SK-N-SH (cell line): ENCODE data around the gene MACO1. TPM values are rescaled to one million over a fixed set of nuclear protein-coding genes. Genes with fewer than 3 reads are reported as not detected.

ENCODE experiments used
- CTCF ChIA-PET: fragments of 300-600, 350-600 bp; formaldehyde crosslinking; extraction: SDS; loops from one replicate; lab custom pipeline; 2021; lab: Yijun Ruan, JAX
- POLR2A ChIA-PET: fragments of 350-600 bp; sonication (Branson Sonifier 250); formaldehyde crosslinking; extraction: SDS; loops from one replicate; lab custom pipeline; 2020; ENCODE audit warnings: antibody characterized with exemption, inconsistent platforms; lab: Yijun Ruan, JAX
- DNase-seq: peaks from one replicate; pipeline ENCODE4 v3.0.0; 2012
- H2AFZ ChIP-seq: fragments of 200-600 bp; sonication (generic); 2 replicates; pipeline ENCODE4 v1.8.1; 2016; ENCODE audit warnings: antibody characterized with exemption, mild to moderate bottlenecking, low read depth
- H3F3A ChIP-seq: fragments of 200-600 bp; sonication (generic); replicated peaks from 2 replicates; pipeline ENCODE3; 2016; ENCODE audit warnings: antibody characterized with exemption, mild to moderate bottlenecking; ENCODE audit not compliant: insufficient read depth
- H3K27ac ChIP-seq, 2 experiments: fragments of 200-500 bp in 1 of 2; fragments of 200-600 bp in 1 of 2; sonication (Bioruptor generic) in 1 of 2; sonication (generic), shearing (Covaris generic) in 1 of 2; 2 replicates each; pipeline versions ENCODE4 v1.5.1 to v1.6.1; 2014 to 2016; ENCODE audit warnings: low read depth in 2 of 2, inconsistent platforms in 1 of 2, low read length in 1 of 2, mild to moderate bottlenecking in 1 of 2, mixed read lengths in 1 of 2
- H3K27me3 ChIP-seq: fragments of 200-600 bp; sonication (generic), shearing (Covaris generic); 2 replicates; pipeline ENCODE4 v1.6.1; 2016; ENCODE audit warnings: mixed run types; ENCODE audit not compliant: insufficient read depth
- H3K36me3 ChIP-seq, 2 experiments: fragments of 200-500 bp in 1 of 2; fragments of 200-600 bp in 1 of 2; sonication (Bioruptor generic) in 1 of 2; sonication (generic) in 1 of 2; replicated peaks in 1 of 2; 2 replicates each; pipeline versions ENCODE3 to v1.5.1; 2014 to 2016; ENCODE audit warnings: low read length in 1 of 2, mild to moderate bottlenecking in 1 of 2; ENCODE audit not compliant: insufficient read depth in 2 of 2, control insufficient read depth in 1 of 2
- H3K4me1 ChIP-seq, 2 experiments: fragments of 200-500 bp in 1 of 2; fragments of 200-600 bp in 1 of 2; sonication (Bioruptor generic) in 1 of 2; sonication (generic), shearing (Covaris generic) in 1 of 2; 2 replicates each; pipeline versions ENCODE4 v1.5.1 to v1.6.1; 2014 to 2016; ENCODE audit warnings: low read depth in 1 of 2, low read length in 1 of 2, mixed run types in 1 of 2; ENCODE audit not compliant: insufficient read depth in 2 of 2, control insufficient read depth in 1 of 2
- H3K4me2 ChIP-seq: fragments of 200-600 bp; sonication (generic), shearing (Covaris generic); 2 replicates; pipeline ENCODE4 v1.6.1; 2017; ENCODE audit warnings: mixed run types
- H3K4me3 ChIP-seq, 2 experiments: fragments of 200-500 bp in 1 of 2; fragments of 200-600 bp in 1 of 2; sonication (Bioruptor generic) in 1 of 2; sonication (generic), shearing (Covaris generic) in 1 of 2; 2 replicates each; pipeline versions ENCODE4 v1.5.1 to v1.8.1; 2014 to 2016; ENCODE audit warnings: low read depth in 2 of 2, inconsistent platforms in 1 of 2, low read length in 1 of 2, mild to moderate bottlenecking in 1 of 2, mixed read lengths in 1 of 2, moderate library complexity in 1 of 2
- H3K79me2 ChIP-seq: fragments of 200-600 bp; sonication (generic); 2 replicates; pipeline ENCODE4 v1.8.1; 2017; ENCODE audit warnings: mild to moderate bottlenecking; ENCODE audit not compliant: insufficient read depth
- H3K9ac ChIP-seq: fragments of 200-600 bp; sonication (generic); 2 replicates; pipeline ENCODE4 v1.6.1; 2017; ENCODE audit warnings: mixed run types
- H3K9me2 ChIP-seq: fragments of 200-600 bp; sonication (generic); 2 replicates; pipeline ENCODE4 v1.6.1; 2017; ENCODE audit warnings: mixed run types
- H3K9me3 ChIP-seq: fragments of 200-600 bp; sonication (generic); 2 replicates; pipeline ENCODE4 v1.6.1; 2017; ENCODE audit warnings: mixed run types, mild to moderate bottlenecking, moderate library complexity
- H4K20me1 ChIP-seq: fragments of 200-600 bp; sonication (generic); 2 replicates; pipeline ENCODE4 v1.6.1; 2017; ENCODE audit warnings: mild to moderate bottlenecking, mixed run types; ENCODE audit not compliant: insufficient read depth
- CTCF ChIP-seq: fragments of 200-600 bp; sonication (generic); IDR thresholded peaks from 2 replicates; pipeline ENCODE4 v1.6.1; 2017; ENCODE audit warnings: antibody characterized with exemption, mild to moderate bottlenecking, moderate library complexity
- EP300 ChIP-seq, 2 experiments: IDR thresholded peaks; 2 replicates each; pipeline versions ENCODE4 v1.4.0 to v1.6.1; 2012; ENCODE audit warnings: borderline replicate concordance in 1 of 2, low read depth in 1 of 2, low read length in 1 of 2
- EZH2phosphoT487 ChIP-seq: fragments of 200-600 bp; sonication (generic); IDR thresholded peaks from 2 replicates; pipeline ENCODE4 v1.6.1; 2017; ENCODE audit warnings: low read depth, mixed run types, mild to moderate bottlenecking, antibody characterized with exemption, moderate library complexity, borderline replicate concordance
- FOSL2 ChIP-seq: IDR thresholded peaks from 2 replicates; pipeline ENCODE4 v1.4.0; 2012; ENCODE audit warnings: low read depth, mild to moderate bottlenecking, moderate library complexity, borderline replicate concordance
- FOXJ3 ChIP-seq: sonication (generic); formaldehyde crosslinking; IDR thresholded peaks from 2 replicates; pipeline ENCODE4 v1.5.1; 2020; ENCODE audit warnings: mild to moderate bottlenecking, missing genetic modification reagents
- FOXM1 ChIP-seq: IDR thresholded peaks from 2 replicates; pipeline ENCODE4 v1.4.0; 2012; ENCODE audit warnings: low read depth, mild to moderate bottlenecking
- GABPA ChIP-seq: IDR thresholded peaks from 2 replicates; pipeline ENCODE4 v1.4.0; 2012; ENCODE audit warnings: low read depth, mild to moderate bottlenecking
- GATA2 ChIP-seq: sonication (generic); formaldehyde crosslinking; IDR thresholded peaks from 2 replicates; pipeline ENCODE4 v1.5.0; 2020; ENCODE audit warnings: mild to moderate bottlenecking, missing genetic modification reagents
- JUND ChIP-seq: IDR thresholded peaks from 2 replicates; pipeline ENCODE4 v1.4.0; 2012
- MEF2A ChIP-seq: IDR thresholded peaks from 2 replicates; pipeline ENCODE4 v1.4.0; 2012; ENCODE audit warnings: low read depth, borderline replicate concordance
- MXI1 ChIP-seq: IDR thresholded peaks from 2 replicates; pipeline ENCODE4 v1.6.1; 2012; ENCODE audit warnings: mild to moderate bottlenecking, low read depth, low read length, improper control_type of control experiment
- NFIC ChIP-seq: IDR thresholded peaks from 2 replicates; pipeline ENCODE4 v1.4.0; 2012; ENCODE audit warnings: borderline replicate concordance
- NRF1 ChIP-seq: IDR thresholded peaks from 2 replicates; pipeline ENCODE4 v1.6.1; 2012; ENCODE audit warnings: low read depth, mild to moderate bottlenecking, low read length
- RAD21 ChIP-seq: IDR thresholded peaks from 2 replicates; pipeline ENCODE4 v1.6.1; 2012; ENCODE audit warnings: mild to moderate bottlenecking, low read length
- RCOR1 ChIP-seq: fragments of 150-350 bp; IDR thresholded peaks from 2 replicates; pipeline ENCODE4 v1.6.1; 2017; ENCODE audit warnings: antibody characterized with exemption, low read length
- RFX5 ChIP-seq: IDR thresholded peaks from 2 replicates; pipeline ENCODE4 v1.6.1; 2012; ENCODE audit warnings: mild to moderate bottlenecking, improper control_type of control experiment, low read length
- SIN3A ChIP-seq: IDR thresholded peaks from 2 replicates; pipeline ENCODE4 v1.6.1; 2012; ENCODE audit warnings: low read depth, mild to moderate bottlenecking, low read length, moderate library complexity, borderline replicate concordance
- SMC3 ChIP-seq: IDR thresholded peaks from 2 replicates; pipeline ENCODE4 v1.6.1; 2012; ENCODE audit warnings: low read depth, low read length, improper control_type of control experiment
- TEAD4 ChIP-seq: IDR thresholded peaks from 2 replicates; pipeline ENCODE4 v1.4.0; 2012; ENCODE audit warnings: mild to moderate bottlenecking, borderline replicate concordance; ENCODE audit not compliant: insufficient read depth
- USF1 ChIP-seq: IDR thresholded peaks from 2 replicates; pipeline ENCODE4 v1.4.0; 2012; ENCODE audit warnings: low read depth, borderline replicate concordance
- YY1 ChIP-seq: IDR thresholded peaks from 2 replicates; pipeline ENCODE4 v1.4.0; 2012; ENCODE audit warnings: low read depth, mild to moderate bottlenecking
- WGBS: methylation state at CpG from one replicate; pipeline ENCODE4 v1.1.6; 2017; ENCODE audit warnings: low lambda C conversion rate; 5-methylcytosine and 5-hydroxymethylcytosine counted together
- polyA plus RNA-seq, 3 experiments: library from polyadenylated mRNA; depleted of rRNA; stranded (reverse); fragments of >200 nt; gene quantifications; 2 replicates each; pipeline ENCODE4 v1.2.3, GENCODE V29; 2012
- TF ChIP-seq, protein P1 (sequence below): IDR thresholded peaks from 2 replicates; pipeline ENCODE4; 2012
- TF ChIP-seq, protein P2 (sequence below): IDR thresholded peaks from 2 replicates; pipeline ENCODE4 v1.4.0; 2012; ENCODE audit warnings: low read depth
- TF ChIP-seq, protein P3 (sequence below): fragments of 150-350 bp; IDR thresholded peaks from 2 replicates; pipeline ENCODE4 v1.6.1; 2016; ENCODE audit warnings: mild to moderate bottlenecking, low read depth, low read length
- TF ChIP-seq, protein P4 (sequence below): IDR thresholded peaks from 2 replicates; pipeline ENCODE4 v1.4.0; 2012; ENCODE audit warnings: low read depth, borderline replicate concordance
- TF ChIP-seq, protein P5 (sequence below): fragments of 150-350 bp; IDR thresholded peaks from 2 replicates; pipeline ENCODE4 v1.6.1; 2017; ENCODE audit warnings: antibody characterized with exemption, low read length, low read depth, borderline replicate concordance

MACO1 gene
- polyA plus RNA-seq, 1 of the 3 experiments (the other 2 are of a cell fraction): 6.9 TPM

- Histone ChIP-seq H2AFZ (no peak overlapping the region), H3K4me2 (peak overlapping the region; percentile 20; the same call in 1 of the 2 replicates), H3K9ac (no peak overlapping the region), H3K4me3 (no peak overlapping the region), H3F3A (peaks cover 32% of the 10 kb centered on the region), H3K4me1 (peaks cover 10 to 16% of the 10 kb centered on the region in 2 experiments; a peak in 3 of 4 replicates), H3K27me3 (no peaks in the 10 kb centered on the region), H3K9me3 (no peaks in the 10 kb centered on the region), H3K27ac (peak overlapping the region; percentile 58 to 67), H3K36me3 (peaks cover 5 to 6% of the 10 kb centered on the region in 2 experiments), H4K20me1 (peaks cover 25% of the 10 kb centered on the region), H3K9me2 (no peaks in the 10 kb centered on the region), H3K79me2 (peaks cover 96% of the 10 kb centered on the region)
- WGBS: 14% methylated on average over 1 of the region's 1 CpG
- ChIA-PET CTCF (interaction anchor here (0.9 to 1.8 kb wide), 4 partner anchors 8 to 75 kb away, joined by 3 to 5 read pairs (median 4); no protein-coding TSS in a partner anchor), POLR2A (no interaction called here)
- peak; percentile 21 for DNase-seq
- TF ChIP-seq RCOR1 (no peak), SMC3 (no peak), MXI1 (no peak), RFX5 (no peak), JUND (peak; percentile 56; the same call in 1 of the 2 replicates), NFIC (peak; percentile 32; the same call in 1 of the 2 replicates), CTCF (peak; percentile 42), FOSL2 (peak; percentile 67; the same call in 1 of the 2 replicates), EZH2phosphoT487 (no peak), YY1 (peak; percentile 50; the same call in 1 of the 2 replicates), SIN3A (0 out of 2 replicates have a peak, but pooled peaks have one; percentile 17), GABPA (no peak), USF1 (no peak), EP300 (IDR thresholded peaks at IDR 0.05; ENCODE audit: borderline replicate concordance in 1 of 2, low read depth in 1 of 2, low read length in 1 of 2) (peak; percentile 28 to 32; a peak in 1 of 4 replicates), FOXM1 (0 out of 2 replicates have a peak, but pooled peaks have one; percentile 16), FOXJ3 (CRISPR knock-in tag) (no peak), NRF1 (no peak), RAD21 (peak; percentile 35), MEF2A (no peak), GATA2 (CRISPR knock-in tag) (no peak; the same call in 1 of the 2 replicates), TEAD4 (no peak)
- TF ChIP-seq, protein P1, sequence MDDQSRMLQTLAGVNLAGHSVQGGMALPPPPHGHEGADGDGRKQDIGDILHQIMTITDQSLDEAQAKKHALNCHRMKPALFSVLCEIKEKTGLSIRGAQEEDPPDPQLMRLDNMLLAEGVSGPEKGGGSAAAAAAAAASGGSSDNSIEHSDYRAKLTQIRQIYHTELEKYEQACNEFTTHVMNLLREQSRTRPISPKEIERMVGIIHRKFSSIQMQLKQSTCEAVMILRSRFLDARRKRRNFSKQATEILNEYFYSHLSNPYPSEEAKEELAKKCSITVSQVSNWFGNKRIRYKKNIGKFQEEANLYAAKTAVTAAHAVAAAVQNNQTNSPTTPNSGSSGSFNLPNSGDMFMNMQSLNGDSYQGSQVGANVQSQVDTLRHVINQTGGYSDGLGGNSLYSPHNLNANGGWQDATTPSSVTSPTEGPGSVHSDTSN: peak; percentile 80
- TF ChIP-seq, protein P2, sequence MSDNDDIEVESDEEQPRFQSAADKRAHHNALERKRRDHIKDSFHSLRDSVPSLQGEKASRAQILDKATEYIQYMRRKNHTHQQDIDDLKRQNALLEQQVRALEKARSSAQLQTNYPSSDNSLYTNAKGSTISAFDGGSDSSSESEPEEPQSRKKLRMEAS: no peak
- TF ChIP-seq, protein P3, sequence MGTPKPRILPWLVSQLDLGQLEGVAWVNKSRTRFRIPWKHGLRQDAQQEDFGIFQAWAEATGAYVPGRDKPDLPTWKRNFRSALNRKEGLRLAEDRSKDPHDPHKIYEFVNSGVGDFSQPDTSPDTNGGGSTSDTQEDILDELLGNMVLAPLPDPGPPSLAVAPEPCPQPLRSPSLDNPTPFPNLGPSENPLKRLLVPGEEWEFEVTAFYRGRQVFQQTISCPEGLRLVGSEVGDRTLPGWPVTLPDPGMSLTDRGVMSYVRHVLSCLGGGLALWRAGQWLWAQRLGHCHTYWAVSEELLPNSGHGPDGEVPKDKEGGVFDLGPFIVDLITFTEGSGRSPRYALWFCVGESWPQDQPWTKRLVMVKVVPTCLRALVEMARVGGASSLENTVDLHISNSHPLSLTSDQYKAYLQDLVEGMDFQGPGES: no peak
- TF ChIP-seq, protein P4, sequence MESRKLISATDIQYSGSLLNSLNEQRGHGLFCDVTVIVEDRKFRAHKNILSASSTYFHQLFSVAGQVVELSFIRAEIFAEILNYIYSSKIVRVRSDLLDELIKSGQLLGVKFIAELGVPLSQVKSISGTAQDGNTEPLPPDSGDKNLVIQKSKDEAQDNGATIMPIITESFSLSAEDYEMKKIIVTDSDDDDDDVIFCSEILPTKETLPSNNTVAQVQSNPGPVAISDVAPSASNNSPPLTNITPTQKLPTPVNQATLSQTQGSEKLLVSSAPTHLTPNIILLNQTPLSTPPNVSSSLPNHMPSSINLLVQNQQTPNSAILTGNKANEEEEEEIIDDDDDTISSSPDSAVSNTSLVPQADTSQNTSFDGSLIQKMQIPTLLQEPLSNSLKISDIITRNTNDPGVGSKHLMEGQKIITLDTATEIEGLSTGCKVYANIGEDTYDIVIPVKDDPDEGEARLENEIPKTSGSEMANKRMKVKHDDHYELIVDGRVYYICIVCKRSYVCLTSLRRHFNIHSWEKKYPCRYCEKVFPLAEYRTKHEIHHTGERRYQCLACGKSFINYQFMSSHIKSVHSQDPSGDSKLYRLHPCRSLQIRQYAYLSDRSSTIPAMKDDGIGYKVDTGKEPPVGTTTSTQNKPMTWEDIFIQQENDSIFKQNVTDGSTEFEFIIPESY: no peak
- TF ChIP-seq, protein P5, sequence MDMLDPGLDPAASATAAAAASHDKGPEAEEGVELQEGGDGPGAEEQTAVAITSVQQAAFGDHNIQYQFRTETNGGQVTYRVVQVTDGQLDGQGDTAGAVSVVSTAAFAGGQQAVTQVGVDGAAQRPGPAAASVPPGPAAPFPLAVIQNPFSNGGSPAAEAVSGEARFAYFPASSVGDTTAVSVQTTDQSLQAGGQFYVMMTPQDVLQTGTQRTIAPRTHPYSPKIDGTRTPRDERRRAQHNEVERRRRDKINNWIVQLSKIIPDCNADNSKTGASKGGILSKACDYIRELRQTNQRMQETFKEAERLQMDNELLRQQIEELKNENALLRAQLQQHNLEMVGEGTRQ: no peak
Measured at GRCh38 chr1:25442178-25442577, 11.5 kb downstream of the MACO1 start.
